Measurements from ENCODE around the gene LASP1NB.
"Not testable (repeated sequence)": the region's sequence is repeated elsewhere in the genome, so short reads cannot be mapped to it uniquely, and the experiment has no call there.

Gene LASP1NB

GRCh38 chr17:38970128-38970527 lies 44.7 kb downstream of the LASP1NB start:
- ChIA-PET CTCF (interaction anchor here (3.9 kb wide), 1 partner anchor 14 kb away, joined by 18 read pairs; no protein-coding TSS in a partner anchor), POLR2A (no interaction called here)
- no peak overlapping the region for H3K4me3 ChIP-seq (ENCODE audit: low read depth, low read length)
- DNase-seq (ENCODE audit: low read depth, low spot score), result no peak
- TF ChIP-seq CTCF (IDR thresholded peaks at IDR 0.05; ENCODE audit: insufficient read depth, low read length, missing control alignments), result no peak

- POLR2A ChIA-PET, result no interaction called here
- no peak overlapping the region for H3K4me3 ChIP-seq (ENCODE audit: low read depth, low read length)
- DNase-seq (ENCODE audit: low read depth, low spot score), result no peak
- CTCF ChIA-PET, result interaction anchor here (0.6 to 3.9 kb wide), 3 partner anchors 13 to 183 kb away, joined by 4 to 18 read pairs (median 4); no protein-coding TSS in a partner anchor
- TF ChIP-seq CTCF (IDR thresholded peaks at IDR 0.05; ENCODE audit: insufficient read depth, low read length, missing control alignments), result no peak
Observed at GRCh38 chr17:38970804-38971203, 45.4 kb downstream of the LASP1NB start.

- H3K4me3 ChIP-seq (ENCODE audit: low read depth, low read length); DNase-seq (ENCODE audit: low read depth, low spot score); POLR2A ChIA-PET: not testable (repeated sequence)
- CTCF ChIA-PET, result interaction anchor here (2.4 kb wide), 1 partner anchor 176 kb away, joined by 10 read pairs; the partner anchor contains the start of gene PLXDC1
Observed at GRCh38 chr17:38976187-38976551, 50.8 kb downstream of the LASP1NB start.

- POLR2A ChIA-PET, result interaction anchor here (0.9 kb wide), 1 partner anchor 175 kb away, joined by 3 read pairs; no protein-coding TSS in a partner anchor
- TF ChIP-seq CTCF (IDR thresholded peaks at IDR 0.05; ENCODE audit: insufficient read depth, low read length, missing control alignments), result no peak
- no peak for DNase-seq (ENCODE audit: low read depth, low spot score)
- CTCF ChIA-PET, result interaction anchor here (0.7 to 11.9 kb wide), 5 partner anchors 12 to 266 kb away, joined by 3 to 382 read pairs (median 7); partner anchors contain the start of gene PLXDC1
- H3K4me3 ChIP-seq (ENCODE audit: low read depth, low read length), result no peak overlapping the region
Observed at GRCh38 chr17:38978180-38978579, 52.8 kb downstream of the LASP1NB start.

Data from AG04449 (cell line).